Neural cell (in vitro differentiated cells): ENCODE measurements around the gene SLC6A1. TPM values are rescaled to one million over a fixed set of nuclear protein-coding genes. Genes with fewer than 3 reads are reported as not detected.

ENCODE experiments used
- H2AFZ ChIP-seq: fragments of 200-600, 300-800 bp; sonication (generic), shearing (Covaris generic); 2 replicates; pipeline ENCODE4 v1.6.0; 2014; ENCODE audit warnings: low read depth, mild to moderate bottlenecking, antibody characterized with exemption, low read length, moderate library complexity
- H3F3A ChIP-seq: fragments of 200-600 bp; shearing (Covaris generic); 2 replicates; pipeline ENCODE4 v1.6.1; 2016; ENCODE audit warnings: mild to moderate bottlenecking, moderate library complexity, mixed read lengths, antibody characterized with exemption, low read length; ENCODE audit not compliant: insufficient read depth, poor library complexity, severe bottlenecking
- H3K27ac ChIP-seq: fragments of 200-600, 300-800 bp; sonication (generic), shearing (Covaris generic); 2 replicates; pipeline ENCODE4 v1.5.1; 2014; ENCODE audit warnings: mild to moderate bottlenecking, low read length, moderate library complexity
- H3K27me3 ChIP-seq: fragments of 300-800, 200-600 bp; sonication (generic), shearing (Covaris generic); 2 replicates; pipeline ENCODE4 v1.6.0; 2014; ENCODE audit warnings: mild to moderate bottlenecking, low read depth, low read length, moderate library complexity; ENCODE audit not compliant: insufficient read depth
- H3K36me3 ChIP-seq: fragments of 300-800, 200-600 bp; sonication (generic), shearing (Covaris generic); 2 replicates; pipeline ENCODE4 v1.5.1; 2014; ENCODE audit warnings: mild to moderate bottlenecking, antibody characterized with exemption, low read length, moderate library complexity; ENCODE audit not compliant: insufficient read depth
- H3K4me2 ChIP-seq: fragments of 300-800, 200-600 bp; sonication (generic), shearing (Covaris generic); 2 replicates; pipeline ENCODE4 v1.6.0; 2014; ENCODE audit warnings: mild to moderate bottlenecking, low read length
- H3K4me3 ChIP-seq: fragments of 300-800, 200-600 bp; sonication (generic), shearing (Covaris generic); 2 replicates; pipeline ENCODE4 v1.5.1; 2014; ENCODE audit warnings: mild to moderate bottlenecking, low read length, moderate library complexity
- H3K79me2 ChIP-seq: fragments of 200-600 bp; shearing (Covaris generic); replicated peaks from 2 replicates; pipeline ENCODE4 v1.6.0; 2014; ENCODE audit warnings: mild to moderate bottlenecking, low read length, moderate library complexity; ENCODE audit not compliant: insufficient read depth
- H3K9ac ChIP-seq: fragments of 300-800, 200-600 bp; sonication (generic), shearing (Covaris generic); 2 replicates; pipeline ENCODE4 v1.6.1; 2016; ENCODE audit warnings: mild to moderate bottlenecking, low read length, mixed read lengths
- H3K9me2 ChIP-seq: fragments of 200-600 bp; shearing (Covaris generic); 2 replicates; pipeline ENCODE4 v1.6.1; 2016; ENCODE audit warnings: mild to moderate bottlenecking, low read length, mixed read lengths; ENCODE audit not compliant: insufficient read depth
- H3K9me3 ChIP-seq: fragments of 200-600, 300-800 bp; sonication (generic), shearing (Covaris generic); 2 replicates; pipeline ENCODE4 v1.6.1; 2016; ENCODE audit warnings: mild to moderate bottlenecking, mixed run types, low read length, moderate library complexity, mixed read lengths
- H4K20me1 ChIP-seq: fragments of 200-600 bp; shearing (Covaris generic); 2 replicates; pipeline ENCODE4 v1.6.1; 2016; ENCODE audit warnings: mild to moderate bottlenecking, mixed run types; ENCODE audit not compliant: insufficient read depth
- EP300 ChIP-seq: fragments of 450-650 bp; conservative IDR thresholded peaks from 2 replicates; pipeline ENCODE4 v1.6.1; 2014; ENCODE audit warnings: antibody characterized with exemption, mild to moderate bottlenecking, moderate library complexity; ENCODE audit not compliant: poor library complexity, severe bottlenecking
- EZH2 ChIP-seq: fragments of 200-600, 300-800 bp; shearing (Covaris generic), sonication (generic); IDR thresholded peaks from 2 replicates; pipeline ENCODE4 v1.6.1; 2014; ENCODE audit warnings: antibody characterized with exemption, low read length, borderline replicate concordance, mild to moderate bottlenecking; ENCODE audit not compliant: insufficient read depth, poor library complexity, severe bottlenecking
- MXI1 ChIP-seq: fragments of 450-650 bp; conservative IDR thresholded peaks from 2 replicates; pipeline ENCODE4 v1.6.1; 2014; ENCODE audit warnings: antibody characterized with exemption, mild to moderate bottlenecking; ENCODE audit not compliant: poor library complexity, severe bottlenecking
- POLR2AphosphoS5 ChIP-seq: IDR thresholded peaks from 2 replicates; pipeline ENCODE4 v1.6.1; 2012
- RAD21 ChIP-seq: fragments of 450-650 bp; conservative IDR thresholded peaks from 2 replicates; pipeline ENCODE4 v1.6.1; 2014; ENCODE audit warnings: antibody characterized with exemption, mild to moderate bottlenecking, moderate library complexity
- TAF1 ChIP-seq: IDR thresholded peaks from 2 replicates; pipeline ENCODE4 v1.6.1; 2012; ENCODE audit warnings: low read depth
- polyA plus RNA-seq: library from polyadenylated mRNA; depleted of rRNA; stranded (reverse); fragments of >200 nt; gene quantifications from 2 replicates; pipeline ENCODE4 v1.2.3, GENCODE V29; 2014
- TF ChIP-seq, protein P1 (sequence below): IDR thresholded peaks from 2 replicates; pipeline ENCODE4 v1.6.1; 2012; ENCODE audit warnings: borderline replicate concordance
- TF ChIP-seq, protein P2 (sequence below): fragments of 450-650 bp; IDR thresholded peaks from 2 replicates; pipeline ENCODE4 v1.5.1; 2014; ENCODE audit warnings: antibody characterized with exemption, mild to moderate bottlenecking, moderate library complexity; ENCODE audit not compliant: poor library complexity, severe bottlenecking

SLC6A1 gene
- polyA plus RNA-seq, 1 donor from 2014 or later, result 43.2 TPM

DNA sequence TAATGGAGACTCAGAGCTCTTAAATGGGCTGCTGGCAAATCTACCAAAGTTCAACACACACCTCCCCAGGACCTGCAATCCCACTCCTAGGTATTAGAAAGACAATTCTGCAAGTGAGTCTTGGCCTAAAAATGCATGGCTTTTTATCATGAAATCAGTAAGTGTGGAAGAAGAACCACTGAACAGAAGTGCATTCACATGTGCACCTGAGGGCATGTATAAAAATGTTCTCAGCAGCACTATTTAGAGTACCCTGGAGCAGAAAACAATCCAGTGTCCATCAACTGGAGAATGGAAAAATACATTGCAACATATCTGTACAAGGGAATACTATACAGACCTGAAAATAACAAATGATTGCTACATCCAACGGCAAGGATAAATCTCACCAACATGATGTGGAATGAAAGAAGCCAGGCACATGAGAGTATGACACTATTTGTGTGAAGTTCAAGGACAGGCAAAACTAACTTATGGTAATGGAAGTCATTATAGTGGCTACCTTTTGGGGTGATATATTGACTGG lies 8.1 kb upstream of the SLC6A1 start:
- Histone ChIP-seq H3K4me3 (no peak overlapping the region), H2AFZ (no peak overlapping the region), H4K20me1 (no peaks in the 10 kb centered on the region), H3F3A (no peaks in the 10 kb centered on the region), H3K9ac (no peak overlapping the region), H3K4me2 (no peak overlapping the region), H3K9me3 (no peaks in the 10 kb centered on the region), H3K27me3 (no peaks in the 10 kb centered on the region), H3K27ac (no peak overlapping the region), H3K36me3 (no peaks in the 10 kb centered on the region), H3K79me2 (no peaks in the 10 kb centered on the region), H3K9me2 (no peaks in the 10 kb centered on the region)
- no peak for TF ChIP-seq MXI1
- no peak for TF ChIP-seq TAF1

DNA sequence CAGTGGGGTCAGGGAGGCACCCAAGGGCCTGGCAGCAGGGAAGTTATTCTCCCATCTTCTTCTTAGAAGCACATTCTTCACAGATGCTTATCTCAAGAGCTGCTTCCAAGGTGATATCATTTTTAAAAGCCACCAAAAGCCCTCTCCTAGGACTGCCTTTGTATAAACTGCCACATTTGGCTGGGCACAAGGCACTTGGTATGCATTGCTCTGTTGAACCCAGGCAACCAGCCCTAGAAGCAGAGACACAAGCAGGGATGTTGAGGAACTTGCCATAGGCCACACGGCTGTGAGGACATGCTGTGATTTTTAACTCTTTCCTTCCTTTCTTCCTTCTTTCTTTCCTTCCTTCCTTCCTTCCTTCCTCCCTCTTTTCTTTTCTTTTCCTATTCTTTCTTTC lies 7.4 kb upstream of the SLC6A1 start:
- Histone ChIP-seq H3K9me2 (no peaks in the 10 kb centered on the region), H3K9me3 (no peaks in the 10 kb centered on the region), H3K4me2 (no peak overlapping the region), H2AFZ (no peak overlapping the region), H3K79me2 (no peaks in the 10 kb centered on the region), H3K9ac (no peak overlapping the region), H4K20me1 (no peaks in the 10 kb centered on the region), H3K27me3 (no peaks in the 10 kb centered on the region), H3F3A (no peaks in the 10 kb centered on the region), H3K27ac (no peak overlapping the region), H3K4me3 (no peak overlapping the region), H3K36me3 (no peaks in the 10 kb centered on the region)
- TF ChIP-seq EP300 (no peak), MXI1 (no peak), TAF1 (no peak)
- TF ChIP-seq, protein P1, sequence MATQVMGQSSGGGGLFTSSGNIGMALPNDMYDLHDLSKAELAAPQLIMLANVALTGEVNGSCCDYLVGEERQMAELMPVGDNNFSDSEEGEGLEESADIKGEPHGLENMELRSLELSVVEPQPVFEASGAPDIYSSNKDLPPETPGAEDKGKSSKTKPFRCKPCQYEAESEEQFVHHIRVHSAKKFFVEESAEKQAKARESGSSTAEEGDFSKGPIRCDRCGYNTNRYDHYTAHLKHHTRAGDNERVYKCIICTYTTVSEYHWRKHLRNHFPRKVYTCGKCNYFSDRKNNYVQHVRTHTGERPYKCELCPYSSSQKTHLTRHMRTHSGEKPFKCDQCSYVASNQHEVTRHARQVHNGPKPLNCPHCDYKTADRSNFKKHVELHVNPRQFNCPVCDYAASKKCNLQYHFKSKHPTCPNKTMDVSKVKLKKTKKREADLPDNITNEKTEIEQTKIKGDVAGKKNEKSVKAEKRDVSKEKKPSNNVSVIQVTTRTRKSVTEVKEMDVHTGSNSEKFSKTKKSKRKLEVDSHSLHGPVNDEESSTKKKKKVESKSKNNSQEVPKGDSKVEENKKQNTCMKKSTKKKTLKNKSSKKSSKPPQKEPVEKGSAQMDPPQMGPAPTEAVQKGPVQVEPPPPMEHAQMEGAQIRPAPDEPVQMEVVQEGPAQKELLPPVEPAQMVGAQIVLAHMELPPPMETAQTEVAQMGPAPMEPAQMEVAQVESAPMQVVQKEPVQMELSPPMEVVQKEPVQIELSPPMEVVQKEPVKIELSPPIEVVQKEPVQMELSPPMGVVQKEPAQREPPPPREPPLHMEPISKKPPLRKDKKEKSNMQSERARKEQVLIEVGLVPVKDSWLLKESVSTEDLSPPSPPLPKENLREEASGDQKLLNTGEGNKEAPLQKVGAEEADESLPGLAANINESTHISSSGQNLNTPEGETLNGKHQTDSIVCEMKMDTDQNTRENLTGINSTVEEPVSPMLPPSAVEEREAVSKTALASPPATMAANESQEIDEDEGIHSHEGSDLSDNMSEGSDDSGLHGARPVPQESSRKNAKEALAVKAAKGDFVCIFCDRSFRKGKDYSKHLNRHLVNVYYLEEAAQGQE, result no peak
- TF ChIP-seq, protein P2, sequence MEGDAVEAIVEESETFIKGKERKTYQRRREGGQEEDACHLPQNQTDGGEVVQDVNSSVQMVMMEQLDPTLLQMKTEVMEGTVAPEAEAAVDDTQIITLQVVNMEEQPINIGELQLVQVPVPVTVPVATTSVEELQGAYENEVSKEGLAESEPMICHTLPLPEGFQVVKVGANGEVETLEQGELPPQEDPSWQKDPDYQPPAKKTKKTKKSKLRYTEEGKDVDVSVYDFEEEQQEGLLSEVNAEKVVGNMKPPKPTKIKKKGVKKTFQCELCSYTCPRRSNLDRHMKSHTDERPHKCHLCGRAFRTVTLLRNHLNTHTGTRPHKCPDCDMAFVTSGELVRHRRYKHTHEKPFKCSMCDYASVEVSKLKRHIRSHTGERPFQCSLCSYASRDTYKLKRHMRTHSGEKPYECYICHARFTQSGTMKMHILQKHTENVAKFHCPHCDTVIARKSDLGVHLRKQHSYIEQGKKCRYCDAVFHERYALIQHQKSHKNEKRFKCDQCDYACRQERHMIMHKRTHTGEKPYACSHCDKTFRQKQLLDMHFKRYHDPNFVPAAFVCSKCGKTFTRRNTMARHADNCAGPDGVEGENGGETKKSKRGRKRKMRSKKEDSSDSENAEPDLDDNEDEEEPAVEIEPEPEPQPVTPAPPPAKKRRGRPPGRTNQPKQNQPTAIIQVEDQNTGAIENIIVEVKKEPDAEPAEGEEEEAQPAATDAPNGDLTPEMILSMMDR, result no peak

DNA sequence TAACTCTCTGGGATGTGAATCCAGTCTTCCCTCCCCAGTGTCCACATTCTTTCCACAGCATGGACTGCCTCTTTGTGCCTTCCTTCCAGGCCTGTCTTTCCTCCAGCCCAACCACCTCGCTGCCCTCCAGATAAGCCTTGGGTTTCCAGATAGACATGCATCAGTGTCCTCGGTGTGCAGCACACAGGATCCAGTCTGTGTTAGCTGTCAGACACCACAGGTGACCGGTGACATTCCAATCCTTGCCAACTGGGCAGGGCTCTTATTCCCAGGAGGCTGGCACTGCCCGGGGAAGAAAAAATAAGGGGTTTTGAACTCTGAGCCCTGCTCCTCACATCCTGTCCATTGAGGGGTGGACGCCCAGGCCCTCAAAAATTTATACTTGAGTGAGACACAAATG lies 6.0 kb upstream of the SLC6A1 start:
- H3K9me2 ChIP-seq, result no peaks in the 10 kb centered on the region
- no peaks in the 10 kb centered on the region for H3K9me3 ChIP-seq
- no peaks in the 10 kb centered on the region for H3F3A ChIP-seq
- no peak overlapping the region for H3K27ac ChIP-seq
- H3K36me3 ChIP-seq, result no peaks in the 10 kb centered on the region
- no peak overlapping the region for H3K4me3 ChIP-seq
- H2AFZ ChIP-seq, result no peak overlapping the region
- TF ChIP-seq, protein P1, result no peak
- TF ChIP-seq, protein P2, result no peak
- TF ChIP-seq RAD21, result no peak
- TF ChIP-seq MXI1, result no peak
- TF ChIP-seq EP300, result no peak
- TF ChIP-seq TAF1, result no peak
- TF ChIP-seq EZH2, result no peak
- no peak for TF ChIP-seq POLR2AphosphoS5
- H3K79me2 ChIP-seq, result no peaks in the 10 kb centered on the region
- no peaks in the 10 kb centered on the region for H4K20me1 ChIP-seq
- H3K4me2 ChIP-seq, result no peak overlapping the region
- H3K27me3 ChIP-seq, result no peaks in the 10 kb centered on the region
- no peak overlapping the region for H3K9ac ChIP-seq
